Activated CD4-positive, CD25-positive, alpha-beta regulatory T cell treated with anti-CD3 and anti-CD28 coated beads, Interleukin-2, amount 50 U/mL, for 24 hours (primary cell): ENCODE measurements around the gene C16orf86.
"Not testable (repeated sequence)": the region's sequence is repeated elsewhere in the genome, so short reads cannot be mapped to it uniquely, and the experiment has no call there.

Experiments used
- ATAC-seq, 2 donors: fragments of 150-1000 bp; cut with Tn5 transposase; one replicate each; pipeline ENCODE4 v1.10.0; 2021; ENCODE audit warnings: mild to moderate bottlenecking in 1 of 2, moderate library complexity in 1 of 2

Gene C16orf86

DNA sequence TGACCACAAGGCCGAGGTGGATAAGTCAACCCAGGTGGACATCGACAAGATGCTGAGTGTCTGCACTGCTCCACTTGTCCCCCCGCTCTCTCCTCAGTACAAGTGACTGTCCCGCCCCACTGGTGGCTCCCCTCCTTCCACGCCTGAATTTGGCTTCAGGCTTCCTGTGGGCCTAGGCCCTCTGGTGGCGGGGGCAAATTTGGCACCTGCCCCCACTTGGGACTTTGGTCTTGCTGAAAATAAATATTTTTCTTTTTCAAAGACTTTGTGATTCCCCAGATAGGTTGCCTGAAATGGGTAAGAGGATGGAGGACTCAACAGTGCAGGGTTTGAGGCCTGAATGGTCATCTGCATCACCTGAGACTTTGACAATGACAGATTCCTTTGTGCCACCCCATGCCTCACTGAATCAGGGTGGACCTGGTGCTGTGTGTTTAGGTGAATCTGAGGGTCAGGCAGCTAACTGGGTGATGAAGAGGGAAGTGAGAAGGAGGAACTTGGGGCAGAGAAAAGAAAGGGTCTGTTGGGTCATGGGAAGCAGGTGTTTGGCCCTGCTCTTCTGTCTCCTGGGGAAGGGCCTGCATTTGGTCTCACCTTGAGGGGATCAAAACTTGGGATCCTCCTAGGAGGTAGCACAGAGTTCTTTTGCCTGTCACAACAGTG lies 2.0 kb downstream of the C16orf86 start:
- no peak for ATAC-seq

- ATAC-seq: no peak
Observed at GRCh38 chr16:67669499-67670101, 3.0 kb downstream of the C16orf86 start.

DNA sequence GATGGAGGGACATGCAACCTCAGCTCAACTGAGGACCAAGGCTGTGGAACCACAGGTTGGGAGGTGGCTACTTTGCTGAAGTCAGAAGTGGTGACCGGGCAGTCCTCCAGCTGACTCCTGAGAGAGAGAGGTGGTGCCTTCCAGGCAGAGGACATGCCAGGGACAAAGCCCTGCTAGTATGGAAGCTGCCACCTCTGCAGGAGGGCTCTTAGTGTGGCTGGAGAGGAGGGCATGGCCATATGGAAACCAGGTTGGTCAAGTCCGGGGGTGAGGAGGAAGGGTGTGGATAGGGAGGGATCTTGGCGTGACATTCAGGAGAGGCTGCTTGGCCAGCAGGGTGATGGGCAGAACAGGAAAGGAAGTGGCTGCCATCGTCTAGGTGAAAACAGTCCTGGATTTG lies 5.7 kb downstream of the C16orf86 start:
- no peak for ATAC-seq

DNA sequence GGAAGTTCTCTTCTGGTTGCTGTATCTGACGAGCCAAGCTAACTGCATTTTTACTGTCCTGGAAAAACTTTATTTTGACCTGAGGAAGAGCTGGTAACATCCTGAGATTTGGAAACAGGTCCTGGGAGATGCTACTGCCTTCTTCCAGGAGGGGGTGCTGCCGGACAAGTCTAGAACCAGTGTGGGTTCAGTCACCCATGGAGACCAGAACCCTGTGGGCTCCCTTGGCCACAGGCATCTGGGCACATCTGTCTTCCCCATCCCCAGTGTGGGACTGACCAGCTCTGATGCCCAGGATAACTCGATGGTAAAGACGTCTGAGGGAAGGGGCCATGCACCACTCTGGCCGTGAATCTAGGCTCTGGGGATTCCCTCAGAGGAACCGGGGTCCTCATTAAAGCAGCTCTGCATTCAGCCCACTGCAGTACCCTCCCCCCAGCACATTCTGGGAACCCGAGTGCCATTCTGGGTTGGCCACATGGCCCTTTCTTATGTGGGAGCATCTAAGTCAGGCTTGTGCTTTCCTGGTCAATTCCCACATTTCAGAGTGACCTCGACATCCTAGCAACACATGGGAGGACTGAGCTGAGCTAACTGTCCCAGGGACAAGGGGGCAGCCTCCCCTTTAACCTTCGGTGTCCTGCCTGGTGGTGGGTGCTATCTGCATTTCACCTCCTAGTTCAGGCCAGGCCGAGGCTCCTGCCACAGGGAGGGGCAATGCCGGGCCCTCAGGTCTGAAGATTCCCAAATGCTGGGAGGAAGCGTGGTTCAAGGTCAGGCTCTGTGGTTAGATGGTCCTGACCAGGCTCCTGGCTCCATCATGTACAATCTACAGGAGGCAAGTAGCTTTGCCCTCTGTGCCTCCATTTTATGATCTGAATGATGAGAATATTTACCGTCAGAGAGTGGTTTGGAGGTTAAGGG lies 6.4 kb downstream of the C16orf86 start:
- peak in 1 of 2 donors; percentile 16 for ATAC-seq

- ATAC-seq: no peak
Observed at GRCh38 chr16:67673712-67674580, 7.3 kb downstream of the C16orf86 start.

DNA sequence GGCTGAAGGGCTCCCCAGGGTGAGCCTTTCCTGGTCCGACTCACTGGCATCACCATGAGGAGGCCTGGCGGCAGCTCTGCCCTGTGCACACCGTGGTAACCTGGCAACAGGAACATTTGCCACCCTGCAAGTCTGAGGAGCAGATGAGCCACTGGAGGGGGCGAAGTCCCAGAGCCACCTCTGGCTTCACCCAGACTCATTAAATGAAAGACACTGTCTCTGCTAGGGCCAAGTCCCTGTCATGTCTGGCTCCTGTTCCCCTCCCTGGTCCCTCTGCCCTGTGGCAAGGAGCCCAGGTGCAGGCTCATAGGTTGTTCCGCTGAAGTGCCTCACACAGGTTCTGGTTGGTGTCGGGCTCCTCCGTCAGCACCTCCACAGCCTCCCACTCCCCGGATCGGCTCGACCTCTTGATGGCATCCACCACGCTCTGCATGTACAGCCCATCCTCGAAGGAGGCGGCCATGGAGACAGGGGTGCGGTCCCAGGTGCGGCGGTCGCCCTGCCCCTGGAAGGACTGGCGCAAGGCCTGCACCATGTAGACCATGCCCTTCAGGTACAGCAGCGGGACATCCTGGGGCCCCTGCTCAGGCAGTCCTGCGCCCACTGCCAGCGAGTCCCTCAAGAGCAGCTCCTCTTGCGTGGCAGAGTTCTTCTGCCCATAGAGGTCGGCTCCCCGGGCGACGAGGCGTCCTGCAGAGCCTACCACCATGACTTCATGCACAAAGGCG lies 8.4 kb downstream of the C16orf86 start:
- ATAC-seq: no peak

GRCh38 chr16:67675579-67675935 lies 8.9 kb downstream of the C16orf86 start:
- ATAC-seq: no peak

- no peak for ATAC-seq
Observed at GRCh38 chr16:67675999-67676398, 9.4 kb downstream of the C16orf86 start.

- no peak for ATAC-seq
Observed at GRCh38 chr16:67676516-67676915, 9.9 kb downstream of the C16orf86 start.

DNA sequence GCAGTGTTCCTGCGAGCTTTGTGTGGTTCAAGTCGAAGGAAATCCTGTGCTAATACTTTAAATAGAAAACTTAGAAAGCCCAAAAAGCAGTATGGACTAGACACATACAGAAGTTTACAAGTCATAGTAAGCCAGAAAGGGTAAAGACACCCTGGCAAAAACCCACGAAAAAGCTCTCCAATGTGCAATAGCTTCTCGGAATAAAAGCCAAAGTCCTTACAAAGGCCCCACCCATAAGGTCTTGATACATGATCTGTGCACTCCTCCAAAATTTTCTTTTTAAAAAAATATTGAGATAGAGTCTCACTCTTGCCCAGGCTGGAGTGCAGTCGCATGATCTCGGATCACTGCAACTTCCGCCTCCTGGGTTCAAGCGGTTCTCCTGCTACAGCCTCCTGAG lies 10.3 kb downstream of the C16orf86 start:
- no peak for ATAC-seq

DNA sequence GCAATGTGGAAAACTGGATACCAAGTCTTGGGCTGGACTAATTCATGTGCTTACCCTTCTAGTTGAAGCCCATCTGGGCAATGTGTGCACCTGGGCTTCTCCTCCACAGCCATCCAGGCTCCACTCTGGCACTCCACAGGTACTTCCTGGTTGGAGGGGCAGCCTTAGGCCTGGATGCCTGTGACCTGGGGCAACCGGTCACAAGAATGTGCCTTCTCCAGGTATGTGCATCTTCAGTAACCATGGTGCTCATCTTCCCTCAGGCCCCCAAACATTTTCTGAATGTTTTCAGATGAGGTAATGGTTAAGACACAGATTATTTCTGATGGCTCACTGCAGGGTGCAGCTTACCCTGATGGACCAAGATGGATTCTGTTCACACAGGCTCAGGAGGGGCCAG lies 11.1 kb downstream of the C16orf86 start:
- no peak for ATAC-seq

GRCh38 chr16:67678354-67679023 lies 11.9 kb downstream of the C16orf86 start:
- ATAC-seq: no peak

GRCh38 chr16:67679935-67680897 lies 13.6 kb downstream of the C16orf86 start:
- no peak for ATAC-seq

GRCh38 chr16:67683767-67684166 lies 17.2 kb downstream of the C16orf86 start:
- ATAC-seq: no peak

DNA sequence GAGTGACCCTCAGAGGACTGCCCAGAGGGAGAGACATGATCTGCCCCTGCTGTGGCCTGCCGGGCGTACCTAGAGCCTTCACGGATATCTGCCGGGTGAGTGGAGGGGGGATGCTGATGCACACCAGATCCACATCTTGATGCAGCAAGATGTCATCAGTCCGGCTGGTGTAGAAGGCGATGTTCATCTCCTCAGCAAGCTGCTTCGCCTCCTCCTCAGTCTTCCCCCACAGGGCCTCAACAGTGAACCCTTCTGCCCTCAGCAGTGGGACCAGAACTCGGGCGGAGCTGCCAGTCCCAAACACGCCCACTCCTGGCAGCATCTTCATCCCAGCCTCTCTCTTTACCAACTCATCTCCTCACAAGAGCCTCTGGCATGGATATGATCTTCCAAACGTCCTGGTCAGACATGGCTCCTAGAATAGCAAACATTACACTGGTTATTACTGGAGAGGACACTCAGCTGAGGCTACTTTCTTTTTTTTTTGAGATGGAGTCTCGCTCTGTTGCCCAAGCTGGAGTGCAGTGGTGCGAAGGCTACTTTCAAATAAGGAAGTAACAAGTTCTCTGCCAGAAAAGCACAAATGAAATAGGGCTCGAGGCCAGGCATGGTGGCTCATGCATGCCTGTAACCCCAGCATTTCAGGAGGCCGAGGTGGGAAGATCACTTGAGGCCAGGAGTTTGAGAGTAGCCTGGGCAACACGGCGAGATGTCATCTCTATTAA lies 18.9 kb downstream of the C16orf86 start:
- no peak for ATAC-seq

GRCh38 chr16:67693517-67694285 lies 27.1 kb downstream of the C16orf86 start:
- not testable (repeated sequence) for ATAC-seq

GRCh38 chr16:67694611-67695010 lies 28.0 kb downstream of the C16orf86 start:
- ATAC-seq: no peak

GRCh38 chr16:67697422-67698185 lies 31.0 kb downstream of the C16orf86 start:
- no peak for ATAC-seq
